ENCODE data around the gene KRT6B.

The KRT6B gene

DNA sequence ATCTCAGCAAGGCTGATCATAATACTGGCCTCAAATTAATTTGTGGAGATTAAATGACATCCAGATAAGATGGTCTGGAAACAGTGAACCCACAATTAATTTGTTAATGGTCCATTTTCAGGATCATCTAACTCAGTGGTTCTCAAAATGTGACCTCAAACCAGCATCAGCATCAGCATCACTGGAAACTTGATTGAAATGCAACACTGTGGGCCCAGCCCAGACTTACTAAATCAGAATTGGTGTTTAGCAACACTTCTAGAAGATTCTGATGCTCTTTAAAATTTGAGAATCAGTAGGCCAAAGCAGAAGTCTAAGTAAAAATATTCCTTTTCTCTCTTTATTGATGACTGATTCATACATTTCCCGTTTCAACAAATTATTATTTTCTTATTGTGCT, 35.2 kb downstream of the KRT6B start:
- Histone ChIP-seq H3K9me3 (no peaks in the 10 kb centered on the region), H3K27ac (no peak overlapping the region), H3K4me3 (ENCODE audit: low read depth in 1 of 2, low read length in 1 of 2) (no peak overlapping the region), H3K27me3 (peaks cover 24% of the 10 kb centered on the region), H3K4me1 (ENCODE audit: control insufficient read depth in 1 of 2, insufficient read depth in 1 of 2, low read depth in 1 of 2, low read length in 1 of 2) (no peaks in the 10 kb centered on the region), H3K36me3 (no peaks in the 10 kb centered on the region)
- TF ChIP-seq, protein P1, sequence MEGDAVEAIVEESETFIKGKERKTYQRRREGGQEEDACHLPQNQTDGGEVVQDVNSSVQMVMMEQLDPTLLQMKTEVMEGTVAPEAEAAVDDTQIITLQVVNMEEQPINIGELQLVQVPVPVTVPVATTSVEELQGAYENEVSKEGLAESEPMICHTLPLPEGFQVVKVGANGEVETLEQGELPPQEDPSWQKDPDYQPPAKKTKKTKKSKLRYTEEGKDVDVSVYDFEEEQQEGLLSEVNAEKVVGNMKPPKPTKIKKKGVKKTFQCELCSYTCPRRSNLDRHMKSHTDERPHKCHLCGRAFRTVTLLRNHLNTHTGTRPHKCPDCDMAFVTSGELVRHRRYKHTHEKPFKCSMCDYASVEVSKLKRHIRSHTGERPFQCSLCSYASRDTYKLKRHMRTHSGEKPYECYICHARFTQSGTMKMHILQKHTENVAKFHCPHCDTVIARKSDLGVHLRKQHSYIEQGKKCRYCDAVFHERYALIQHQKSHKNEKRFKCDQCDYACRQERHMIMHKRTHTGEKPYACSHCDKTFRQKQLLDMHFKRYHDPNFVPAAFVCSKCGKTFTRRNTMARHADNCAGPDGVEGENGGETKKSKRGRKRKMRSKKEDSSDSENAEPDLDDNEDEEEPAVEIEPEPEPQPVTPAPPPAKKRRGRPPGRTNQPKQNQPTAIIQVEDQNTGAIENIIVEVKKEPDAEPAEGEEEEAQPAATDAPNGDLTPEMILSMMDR (IDR thresholded peaks at IDR 0.05): no peak

DNA sequence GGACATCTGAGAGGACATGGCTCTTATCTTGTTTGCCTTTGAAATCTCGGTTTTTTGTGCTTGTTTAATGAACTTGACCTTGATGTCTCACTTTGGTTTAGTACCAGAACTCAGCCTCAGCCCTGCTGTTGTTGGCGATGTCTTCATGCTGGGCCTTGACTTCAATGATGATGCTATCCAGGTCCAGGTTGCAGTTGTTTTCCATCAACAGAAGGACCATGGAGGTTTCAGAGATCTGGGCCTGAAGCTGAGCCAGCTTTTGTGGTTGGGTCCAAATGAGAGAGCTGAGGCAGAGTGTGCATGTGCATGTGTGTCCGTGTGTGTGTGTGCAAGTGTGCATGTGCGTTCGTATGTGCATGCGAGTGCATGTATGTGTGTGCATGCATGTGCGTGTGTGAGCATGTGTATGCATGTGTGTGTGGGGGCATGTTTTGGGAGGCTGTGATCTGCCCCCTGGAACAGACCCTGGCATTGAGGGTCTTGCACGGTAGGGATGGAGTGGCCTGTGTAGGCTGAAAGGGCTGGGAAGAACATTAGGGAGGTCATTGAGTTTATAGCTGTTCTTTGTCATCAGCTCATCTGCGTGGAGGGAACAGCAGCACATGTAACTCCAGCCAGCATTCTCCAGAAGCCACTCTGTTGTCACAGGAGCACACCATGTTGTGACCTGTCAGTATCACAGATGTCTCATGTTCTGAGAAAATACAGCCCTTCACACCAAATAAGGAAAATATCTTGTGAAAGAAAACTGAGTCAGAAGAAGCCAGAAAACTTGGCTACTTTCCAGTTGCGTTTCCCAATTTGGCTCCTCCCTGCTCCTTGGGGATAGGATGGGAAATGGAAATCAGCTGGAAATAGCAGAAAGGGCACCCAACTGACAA, 35.8 kb downstream of the KRT6B start:
- Histone ChIP-seq H3K9me3 (no peaks in the 10 kb centered on the region), H3K36me3 (no peaks in the 10 kb centered on the region), H3K4me1 (ENCODE audit: control insufficient read depth in 1 of 2, insufficient read depth in 1 of 2, low read depth in 1 of 2, low read length in 1 of 2) (no peaks in the 10 kb centered on the region), H3K4me3 (ENCODE audit: low read depth in 1 of 2, low read length in 1 of 2) (no peak overlapping the region), H3K27ac (no peak overlapping the region), H3K27me3 (peaks cover 17% of the 10 kb centered on the region)
- TF ChIP-seq, protein P1 (IDR thresholded peaks at IDR 0.05): no peak

DNA sequence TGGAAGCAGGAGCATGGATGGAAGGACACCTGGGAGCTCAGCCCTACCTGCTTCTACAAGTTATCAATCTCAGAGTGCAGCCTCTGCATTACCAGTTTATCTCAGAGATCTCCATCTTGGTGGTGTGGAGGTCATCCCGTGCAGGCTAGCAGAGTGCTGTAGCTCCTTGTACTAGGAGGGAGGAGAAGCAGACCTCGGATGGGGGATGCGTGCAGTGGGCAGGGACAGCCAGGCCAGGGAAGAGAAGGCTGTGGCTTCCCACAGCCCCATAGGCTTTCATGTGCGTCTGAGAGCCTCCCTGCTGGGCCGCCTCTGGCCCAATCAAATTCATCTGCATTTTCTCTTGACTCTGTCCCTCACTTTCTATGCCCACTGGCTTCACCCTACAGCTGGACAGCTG, 37.0 kb downstream of the KRT6B start:
- no peak overlapping the region for H3K27ac ChIP-seq
- no peak overlapping the region for H3K4me3 ChIP-seq (ENCODE audit: low read depth in 1 of 2, low read length in 1 of 2)
- H3K36me3 ChIP-seq: no peaks in the 10 kb centered on the region
- no peaks in the 10 kb centered on the region for H3K4me1 ChIP-seq (ENCODE audit: control insufficient read depth in 1 of 2, insufficient read depth in 1 of 2, low read depth in 1 of 2, low read length in 1 of 2)
- peaks cover 8% of the 10 kb centered on the region for H3K27me3 ChIP-seq
- TF ChIP-seq, protein P1 (IDR thresholded peaks at IDR 0.05): no peak
- no peaks in the 10 kb centered on the region for H3K9me3 ChIP-seq

DNA sequence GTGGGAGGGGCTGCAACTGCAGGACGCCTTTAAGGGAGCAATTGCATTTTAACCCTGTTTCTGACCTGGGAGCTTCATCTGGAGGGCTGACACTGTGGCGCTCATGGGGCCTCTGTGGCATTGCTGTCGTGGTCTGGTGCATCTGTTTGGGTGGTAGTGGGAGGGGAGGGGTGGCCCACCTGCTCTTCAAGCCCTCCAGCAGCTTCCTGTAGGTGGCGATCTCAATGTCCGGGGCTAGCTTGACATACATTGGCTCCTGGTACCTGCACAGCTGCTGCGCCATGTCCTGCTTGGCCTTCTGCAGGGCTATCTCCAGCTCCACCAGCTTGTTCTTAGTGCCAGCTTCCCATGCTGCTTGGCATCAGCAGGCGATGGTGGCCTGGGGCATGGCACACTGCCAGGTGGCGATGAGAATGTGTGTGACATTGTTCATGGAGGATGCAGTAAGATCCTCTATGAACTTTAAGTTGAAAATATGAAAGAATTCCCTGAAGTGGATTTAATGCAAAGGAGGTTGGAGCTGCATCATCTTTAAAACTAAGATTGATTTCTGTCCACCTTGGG, 38.1 kb downstream of the KRT6B start:
- Histone ChIP-seq H3K36me3 (no peaks in the 10 kb centered on the region), H3K4me1 (ENCODE audit: control insufficient read depth in 1 of 2, insufficient read depth in 1 of 2, low read depth in 1 of 2, low read length in 1 of 2) (no peaks in the 10 kb centered on the region), H3K27ac (no peak overlapping the region), H3K9me3 (no peaks in the 10 kb centered on the region), H3K27me3 (peaks cover 7% of the 10 kb centered on the region), H3K4me3 (ENCODE audit: low read depth in 1 of 2, low read length in 1 of 2) (no peak overlapping the region)
- TF ChIP-seq, protein P1 (IDR thresholded peaks at IDR 0.05): no peak

DNA sequence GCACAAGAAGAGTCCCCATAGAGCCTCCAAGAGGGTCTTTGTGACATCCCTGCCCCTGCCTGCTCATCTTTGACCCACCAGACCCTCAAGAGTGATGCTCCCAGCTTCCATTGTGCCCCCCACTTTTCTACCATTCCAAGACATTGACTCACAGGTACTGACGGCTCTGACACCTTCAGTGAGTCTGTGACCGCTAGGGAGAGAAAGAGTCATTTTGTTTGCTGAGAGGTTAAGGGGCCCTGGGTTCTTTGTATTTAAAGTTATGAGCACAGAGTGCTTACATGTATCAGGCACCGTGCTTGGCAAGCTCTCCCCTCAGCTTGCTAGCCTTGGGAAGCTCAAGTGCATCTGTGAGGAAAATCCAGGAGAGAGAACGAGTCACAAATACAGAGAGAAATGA, 38.7 kb downstream of the KRT6B start:
- H3K4me3 ChIP-seq (ENCODE audit: low read depth in 1 of 2, low read length in 1 of 2): no peak overlapping the region
- no peaks in the 10 kb centered on the region for H3K36me3 ChIP-seq
- no peak overlapping the region for H3K27ac ChIP-seq
- H3K27me3 ChIP-seq: peaks cover 7% of the 10 kb centered on the region
- H3K4me1 ChIP-seq (ENCODE audit: control insufficient read depth in 1 of 2, insufficient read depth in 1 of 2, low read depth in 1 of 2, low read length in 1 of 2): no peaks in the 10 kb centered on the region
- TF ChIP-seq, protein P1 (IDR thresholded peaks at IDR 0.05): no peak
- no peaks in the 10 kb centered on the region for H3K9me3 ChIP-seq

Measured in neutrophil (primary cell).